Cardiac atrium fibroblast (primary cell): ENCODE results near the gene CDK1. TPM values are rescaled to one million over a fixed set of nuclear protein-coding genes. Genes with fewer than 3 reads are reported as not detected.

Source experiments
- total RNA-seq: library from RNA; depleted of rRNA; stranded (reverse); fragments of >200 nt; gene quantifications from 2 replicates; pipeline ENCODE4 v1.2.3, GENCODE V29; 2015

Gene CDK1
- 12.1 and 24.8 TPM in 2 replicates for total RNA-seq

GRCh38 chr10:60778214-60778970 is at the start of gene CDK1:
TSS of gene CDK1 (plus strand) at chr10:60778478. CDS start at chr10:60780166, 1,688 bp downstream.

Other genes starting within 250 kb of the CDK1 start
- 7.8 and 9.4 TPM in 2 replicates for gene RHOBTB1, start 165.7 kb downstream of the CDK1 start, total RNA-seq